PFSK-1 (cell line): ENCODE data around the gene HDAC11.

Source experiments
- FOXP2 ChIP-seq: optimal IDR thresholded peaks from 2 replicates; pipeline ENCODE3; 2011; ENCODE audit warnings: borderline replicate concordance, control low read depth, inconsistent platforms; ENCODE audit not compliant: insufficient read depth; ENCODE audit errors: extremely low read length, extremely low read depth
- POLR2AphosphoS5 ChIP-seq: IDR thresholded peaks from 2 replicates; pipeline ENCODE4 v1.6.1; 2012; ENCODE audit warnings: low read depth, mild to moderate bottlenecking, control low read depth, low read length, moderate library complexity
- REST ChIP-seq, 2 experiments: IDR thresholded peaks; 2 replicates each; pipeline versions ENCODE4 v1.6.1 to v1.8.0; 2011 to 2012; ENCODE audit warnings: low read depth in 2 of 2, low read length in 2 of 2, control low read depth in 1 of 2, inconsistent platforms in 1 of 2, mild to moderate bottlenecking in 1 of 2, moderate library complexity in 1 of 2; ENCODE audit not compliant: insufficient read depth in 1 of 2
- SIN3A ChIP-seq: IDR thresholded peaks from 2 replicates; pipeline ENCODE4 v1.6.1; 2012; ENCODE audit warnings: mild to moderate bottlenecking, low read length, moderate library complexity, borderline replicate concordance; ENCODE audit not compliant: insufficient read depth
- TAF1 ChIP-seq: IDR thresholded peaks from 2 replicates; pipeline ENCODE4 v1.6.1; 2012; ENCODE audit warnings: low read length, control low read depth, borderline replicate concordance; ENCODE audit not compliant: insufficient read depth

HDAC11 gene

GRCh38 chr3:13497386-13497785 lies 17.3 kb downstream of the HDAC11 start:
- no peak for TF ChIP-seq TAF1
- no peak for TF ChIP-seq POLR2AphosphoS5
- TF ChIP-seq REST (IDR thresholded peaks at IDR 0.05; ENCODE audit: insufficient read depth in 1 of 2, low read depth in 2 of 2, low read length in 2 of 2): no peak
- TF ChIP-seq SIN3A: no peak
- TF ChIP-seq FOXP2: no peak

DNA sequence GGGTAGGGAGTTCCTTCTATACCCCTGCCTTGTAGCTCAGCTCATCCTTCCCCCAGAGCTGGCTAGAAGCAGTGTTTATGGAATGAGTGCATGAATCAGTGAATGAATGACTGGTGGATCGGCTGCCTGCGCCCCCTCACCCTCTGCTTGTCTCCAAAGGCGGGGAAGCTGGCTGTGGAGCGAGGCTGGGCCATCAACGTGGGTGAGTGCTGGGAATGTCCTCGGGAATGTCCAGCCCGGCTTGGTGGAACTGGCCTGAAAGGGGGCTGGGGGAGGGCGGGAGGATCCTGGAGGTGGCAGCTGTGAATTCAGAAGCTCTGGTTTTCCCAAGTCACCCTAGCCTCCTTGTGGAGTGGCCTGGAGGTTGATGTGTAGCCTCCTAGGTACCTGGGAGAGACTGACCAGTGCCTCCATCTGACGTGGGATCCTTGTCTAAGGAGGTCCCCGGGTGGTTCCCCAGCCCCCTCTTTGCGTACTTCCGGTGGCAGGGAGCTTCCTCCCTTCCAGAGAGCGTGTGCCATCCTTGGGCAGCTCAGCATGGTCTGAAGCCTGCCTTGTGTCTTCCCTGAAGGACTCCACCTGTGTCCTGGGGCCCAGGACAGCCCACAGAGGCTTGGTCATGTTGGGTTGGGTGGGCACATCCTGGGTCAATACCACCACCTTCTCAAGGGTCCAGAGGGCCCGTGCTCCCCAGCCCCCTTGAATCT lies 18.4 kb downstream of the HDAC11 start:
- TF ChIP-seq FOXP2: no peak
- TF ChIP-seq TAF1: no peak
- TF ChIP-seq REST (IDR thresholded peaks at IDR 0.05; ENCODE audit: insufficient read depth in 1 of 2, low read depth in 2 of 2, low read length in 2 of 2): no peak
- no peak for TF ChIP-seq POLR2AphosphoS5
- TF ChIP-seq SIN3A: no peak

DNA sequence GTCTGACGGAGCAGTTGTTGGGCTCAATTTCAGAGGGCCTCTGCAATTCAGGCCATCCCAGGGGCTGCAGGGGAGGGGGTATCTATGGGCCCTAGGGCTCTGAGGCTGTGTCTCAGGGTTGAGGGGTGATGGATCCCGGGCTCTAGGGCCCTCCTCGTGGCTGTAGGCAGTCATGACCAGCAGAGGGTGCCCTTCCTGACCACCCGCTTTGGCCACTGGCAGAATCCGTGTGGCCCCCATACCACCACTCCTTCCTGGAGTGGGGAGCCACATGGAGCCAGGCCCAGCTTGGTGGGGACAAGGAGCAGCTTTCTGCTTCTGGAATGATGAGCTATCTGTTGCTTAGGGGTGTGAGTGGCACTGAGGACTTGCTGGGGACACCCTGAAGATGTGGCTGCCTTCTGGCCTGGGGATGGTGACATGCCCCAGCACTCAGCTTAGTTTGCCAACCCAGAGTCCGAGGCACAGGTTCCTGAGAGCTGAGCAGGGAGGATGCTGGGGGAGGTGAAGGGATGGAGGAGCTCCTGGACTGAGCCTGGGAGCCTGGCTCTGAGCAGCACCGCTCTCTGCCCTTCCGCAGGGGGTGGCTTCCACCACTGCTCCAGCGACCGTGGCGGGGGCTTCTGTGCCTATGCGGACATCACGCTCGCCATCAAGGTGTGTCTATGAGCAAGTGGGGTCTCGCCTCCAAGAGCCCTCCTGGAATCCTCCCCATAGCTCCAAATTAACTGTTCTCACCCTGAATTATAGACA lies 20.2 kb downstream of the HDAC11 start:
- TF ChIP-seq TAF1: no peak
- TF ChIP-seq FOXP2: no peak
- no peak for TF ChIP-seq POLR2AphosphoS5

GRCh38 chr3:13501056-13501455 lies 20.9 kb downstream of the HDAC11 start:
- no peak for TF ChIP-seq SIN3A
- no peak for TF ChIP-seq FOXP2
- no peak for TF ChIP-seq POLR2AphosphoS5
- TF ChIP-seq TAF1: no peak
- no peak for TF ChIP-seq REST (IDR thresholded peaks at IDR 0.05; ENCODE audit: insufficient read depth in 1 of 2, low read depth in 2 of 2, low read length in 2 of 2)

DNA sequence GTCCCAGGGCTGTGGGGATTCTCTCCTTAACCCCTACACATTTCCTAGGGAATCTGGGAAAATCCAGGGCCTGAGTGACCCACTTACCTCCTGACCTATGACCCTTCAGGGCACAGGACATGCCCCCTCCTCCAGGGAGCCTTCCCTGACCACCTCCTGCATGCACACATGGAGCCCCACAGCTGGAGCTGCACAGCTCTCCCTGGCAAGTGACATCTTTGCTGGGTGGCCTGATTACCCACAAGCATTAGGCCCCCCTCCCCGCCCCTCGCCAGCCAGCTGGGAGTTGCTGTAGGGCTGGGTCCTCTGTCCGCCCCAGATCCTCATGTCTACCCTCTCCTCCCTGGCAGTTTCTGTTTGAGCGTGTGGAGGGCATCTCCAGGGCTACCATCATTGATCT lies 21.4 kb downstream of the HDAC11 start:
- TF ChIP-seq POLR2AphosphoS5: no peak
- no peak for TF ChIP-seq FOXP2
- no peak for TF ChIP-seq SIN3A
